Esophagus mucosa (tissue), 1 donor: Measurements from ENCODE around the gene SIL1. TPM values are rescaled to one million over a fixed set of nuclear protein-coding genes. Genes with fewer than 3 reads are reported as not detected.
"Not testable (repeated sequence)": the region's sequence is repeated elsewhere in the genome, so short reads cannot be mapped to it uniquely, and the experiment has no call there.

Experiments used
- ATAC-seq: fragments of 200-7000 bp; cut with Tn5 transposase; one replicate; pipeline ENCODE4 v1.9.1; 2020
- total RNA-seq: library from RNA; stranded (reverse); gene quantifications from one replicate; pipeline ENCODE4 v1.2.4, GENCODE V29; 2023
- donor health status: DM: yes; HTN: yes; CAD: no.

SIL1 gene
- total RNA-seq, 1 donor from 2014 or later = 29.3 TPM

DNA sequence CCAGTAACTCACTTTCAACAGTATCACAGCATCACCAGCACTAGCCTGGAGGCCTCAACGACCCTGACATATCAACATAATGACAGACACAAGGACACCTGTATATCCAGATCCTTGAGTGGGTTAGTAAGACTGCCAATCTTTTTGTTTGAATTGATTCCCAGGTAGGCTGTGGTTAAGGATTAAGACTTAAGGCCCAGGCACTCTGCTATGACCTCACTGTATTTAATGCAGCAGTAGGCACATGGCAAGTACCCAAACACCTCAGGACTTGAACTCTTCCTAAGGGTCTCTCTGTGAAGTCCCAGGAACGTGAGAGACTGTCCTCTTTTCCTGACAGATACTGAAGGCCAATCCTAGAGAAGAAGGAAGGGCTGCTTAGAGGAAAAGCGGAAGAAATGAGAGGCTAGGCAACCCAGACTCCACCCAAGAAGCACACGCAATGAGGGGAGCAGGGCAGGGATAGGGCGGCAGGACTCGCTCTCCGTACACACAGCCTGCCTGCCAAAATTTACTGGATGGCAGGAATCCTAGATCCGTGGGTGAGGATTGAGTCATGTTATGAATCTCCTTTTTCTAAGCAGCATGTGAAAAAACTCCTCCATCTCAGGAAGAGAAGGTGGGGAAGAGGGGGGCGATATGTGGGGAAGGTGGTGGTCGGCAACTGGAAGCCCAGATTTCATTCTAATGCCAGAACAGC lies 93.4 kb downstream of the SIL1 start:
- ATAC-seq = peak; percentile 93

GRCh38 chr5:139103762-139104161 lies 94.4 kb downstream of the SIL1 start:
- ATAC-seq = no peak

- ATAC-seq = peak; percentile 65
Measured at GRCh38 chr5:139100825-139101224, 97.3 kb downstream of the SIL1 start.

- ATAC-seq = no peak
Measured at GRCh38 chr5:139094154-139095131, 103.7 kb downstream of the SIL1 start.

DNA sequence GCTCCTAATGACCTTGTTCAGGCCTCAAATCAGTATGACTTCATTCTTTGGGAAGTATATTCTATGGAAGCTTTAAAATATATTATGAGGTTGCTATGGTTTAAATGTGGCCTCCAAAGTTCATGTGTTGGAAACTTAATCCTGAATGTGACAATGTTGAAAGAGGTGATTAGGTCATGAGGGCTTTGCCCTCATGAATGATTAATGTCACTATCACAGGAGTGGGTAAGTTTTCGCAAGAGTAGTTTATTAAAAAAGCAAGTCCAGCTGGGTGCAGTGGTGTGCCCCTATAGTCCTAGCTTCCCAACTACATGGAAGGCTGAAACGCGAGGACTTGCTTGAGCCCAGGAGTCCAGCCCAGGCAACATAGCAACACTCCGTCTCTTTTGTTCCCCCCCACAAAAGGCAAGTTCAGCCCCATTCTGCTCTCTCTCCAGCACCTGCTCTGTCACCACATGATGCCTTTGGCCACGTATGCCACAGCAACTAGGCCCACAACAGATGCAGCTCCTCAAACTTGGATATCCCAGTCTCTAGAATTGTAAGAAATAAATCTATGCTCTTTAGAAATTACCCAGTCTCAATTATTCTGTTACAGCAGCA lies 105.3 kb downstream of the SIL1 start:
- ATAC-seq = no peak

DNA sequence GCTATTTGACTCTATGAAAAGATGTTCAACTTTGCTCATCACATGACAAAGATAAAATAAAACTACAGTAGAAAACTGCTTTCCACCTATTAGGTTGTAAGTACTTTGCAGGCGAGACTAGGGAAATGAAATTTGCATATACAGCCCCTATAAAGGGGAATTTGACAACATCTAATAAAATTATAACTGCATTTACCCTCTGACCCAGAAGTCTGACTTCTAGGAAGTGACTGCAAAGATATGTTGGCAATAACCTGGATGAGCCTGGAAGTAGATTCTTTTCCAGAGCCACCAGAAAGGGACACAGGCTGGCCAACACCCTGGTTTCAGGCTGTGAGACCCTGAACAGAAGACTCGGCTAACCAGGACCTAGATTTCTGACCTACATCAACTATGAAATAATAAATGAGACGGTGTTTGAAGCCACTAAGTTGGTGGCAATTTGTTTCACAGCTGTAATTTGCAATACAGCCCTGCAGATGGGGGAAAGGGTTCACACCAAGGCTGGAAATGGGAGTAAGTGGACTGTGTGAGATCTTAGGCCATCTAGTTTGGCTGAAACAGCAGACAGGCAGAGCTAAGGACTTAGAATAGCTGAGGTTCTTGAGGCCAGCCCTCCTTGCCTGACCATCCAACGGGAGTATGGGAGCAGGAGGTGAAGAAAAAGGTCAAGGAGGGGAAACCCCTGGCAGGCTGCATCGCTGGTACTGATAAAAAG lies 106.6 kb downstream of the SIL1 start:
- no peak for ATAC-seq

GRCh38 chr5:139090581-139090980 lies 107.6 kb downstream of the SIL1 start:
- ATAC-seq = no peak

DNA sequence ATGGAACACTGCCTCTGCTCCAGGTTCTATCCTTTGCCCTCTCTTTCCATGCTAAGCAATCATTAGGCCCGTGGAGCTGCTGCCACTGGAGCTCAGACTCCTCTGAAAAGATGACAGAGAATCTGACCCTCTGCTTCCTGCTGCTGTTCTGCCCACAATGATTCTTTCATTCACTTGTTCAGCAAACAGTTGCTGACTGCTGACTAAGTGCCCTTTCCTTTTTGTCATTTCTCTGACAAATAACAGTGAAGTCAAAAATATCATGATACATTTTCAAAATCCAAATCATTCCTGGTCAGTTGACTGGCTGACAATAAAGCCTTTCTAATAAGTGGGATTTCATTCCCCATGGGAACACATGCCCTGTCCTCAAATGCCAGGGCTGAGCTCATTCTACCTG lies 110.1 kb downstream of the SIL1 start:
- no peak for ATAC-seq

DNA sequence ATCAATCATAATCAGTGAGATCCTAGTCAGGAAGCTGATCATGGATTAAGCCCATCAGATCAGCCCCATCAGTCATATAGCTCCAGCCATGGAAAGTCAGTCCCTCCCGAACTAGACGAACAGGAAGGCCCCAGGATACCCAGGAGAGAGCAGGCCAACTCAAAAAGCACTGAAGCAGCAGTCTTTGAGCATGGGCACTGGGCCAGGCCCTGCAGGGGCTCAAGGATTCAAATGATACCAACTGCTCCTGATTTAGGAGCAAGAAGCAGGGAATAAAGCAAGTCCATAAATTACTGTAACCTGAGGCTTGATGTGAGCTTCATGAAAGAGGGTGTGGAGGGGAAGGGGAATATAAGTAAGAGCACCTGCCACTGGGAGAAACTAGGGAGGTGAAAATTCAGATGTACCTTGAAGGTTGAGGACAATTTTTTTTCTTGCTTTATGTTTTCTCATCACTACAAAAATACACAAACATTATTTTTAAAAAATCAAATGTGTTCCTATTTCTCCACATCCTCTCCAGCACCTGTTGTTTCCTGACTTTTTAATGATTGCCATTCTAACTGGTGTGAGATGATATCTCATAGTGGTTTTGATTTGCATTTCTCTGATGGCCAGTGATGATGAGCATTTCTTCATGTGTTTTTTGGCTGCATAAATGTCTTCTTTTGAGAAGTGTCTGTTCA lies 115.2 kb downstream of the SIL1 start:
- no peak for ATAC-seq

DNA sequence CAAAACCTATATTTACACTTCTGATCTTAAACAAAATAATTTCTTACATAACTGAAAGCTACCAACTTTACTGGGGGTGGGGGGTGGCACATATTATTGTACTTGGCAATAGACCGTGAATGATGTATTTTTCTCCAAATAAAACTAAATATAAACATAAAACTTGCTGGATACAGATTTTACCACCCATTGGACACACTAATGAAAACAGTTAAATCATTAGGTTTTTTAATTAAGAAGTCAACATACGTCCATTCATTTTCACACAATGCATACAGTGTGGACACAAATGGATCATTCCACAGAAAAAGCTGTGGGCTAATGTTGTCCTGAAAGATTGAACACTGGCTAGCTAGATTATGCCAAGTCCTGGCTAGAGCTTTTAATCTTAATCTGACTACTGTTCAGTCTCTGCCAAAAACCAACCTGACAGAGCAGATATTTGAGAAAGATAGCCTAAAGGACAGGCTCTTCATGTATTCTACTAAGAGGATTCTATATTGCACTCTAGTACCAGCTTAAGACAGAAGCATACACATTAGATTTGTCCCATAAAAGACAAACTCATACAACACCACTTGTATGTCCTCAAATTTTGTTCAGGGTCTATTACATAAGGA lies 118.1 kb downstream of the SIL1 start:
- ATAC-seq = no peak

DNA sequence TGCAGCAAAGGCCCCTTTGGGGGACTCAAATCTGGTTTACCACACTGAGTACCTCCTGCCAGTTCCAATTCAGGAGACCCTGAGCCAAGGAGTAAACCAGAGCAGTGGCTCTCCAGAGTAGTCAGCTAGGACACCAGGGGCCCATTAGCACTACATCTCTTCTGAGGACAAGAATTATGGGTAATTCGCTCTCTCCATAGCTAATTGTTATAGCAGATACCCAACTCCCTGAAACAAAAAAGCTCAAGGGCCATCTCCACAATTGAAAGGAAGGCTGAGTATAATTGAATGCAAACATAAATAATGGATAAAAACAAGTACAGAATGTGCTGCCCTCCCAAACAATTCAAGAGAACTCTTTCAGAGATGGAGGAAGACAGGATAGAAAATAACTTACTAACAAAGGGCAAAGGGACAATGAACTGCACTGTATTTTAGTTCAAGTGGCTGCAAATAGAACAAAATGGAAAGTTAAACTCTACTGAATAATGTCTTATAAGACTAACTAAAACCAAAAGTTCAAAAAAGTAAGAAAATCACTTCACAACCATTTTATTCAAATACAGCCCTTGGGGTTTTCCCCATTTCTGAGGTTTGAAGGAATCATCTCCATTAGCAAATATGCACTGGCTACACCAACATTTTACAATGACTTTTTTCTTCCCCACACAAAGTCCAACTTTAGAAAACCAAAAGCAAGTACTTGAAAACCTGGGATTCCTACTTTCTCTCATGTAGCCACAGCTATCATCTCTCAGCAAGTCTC lies 118.8 kb downstream of the SIL1 start:
- no peak for ATAC-seq

- ATAC-seq = no peak
Measured at GRCh38 chr5:139078345-139078744, 119.8 kb downstream of the SIL1 start.

DNA sequence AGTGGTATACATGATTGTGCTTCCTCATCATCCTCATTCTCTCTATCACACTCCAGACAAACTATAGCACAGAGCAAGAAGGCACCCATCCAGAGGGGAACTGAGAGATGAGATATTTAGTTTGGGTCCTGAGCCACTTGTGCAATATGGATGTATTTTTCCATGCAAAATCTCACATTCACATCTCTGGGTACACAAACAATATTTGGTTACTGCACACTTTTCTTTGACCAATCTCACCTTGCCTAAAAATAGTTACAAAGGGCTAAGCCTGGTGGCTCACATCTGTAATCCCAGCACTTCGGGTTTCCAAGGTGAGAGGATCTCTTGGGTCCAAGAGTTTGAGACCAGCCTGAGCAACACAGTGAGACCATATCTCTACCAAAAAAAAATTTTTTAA lies 120.3 kb downstream of the SIL1 start:
- no peak for ATAC-seq

DNA sequence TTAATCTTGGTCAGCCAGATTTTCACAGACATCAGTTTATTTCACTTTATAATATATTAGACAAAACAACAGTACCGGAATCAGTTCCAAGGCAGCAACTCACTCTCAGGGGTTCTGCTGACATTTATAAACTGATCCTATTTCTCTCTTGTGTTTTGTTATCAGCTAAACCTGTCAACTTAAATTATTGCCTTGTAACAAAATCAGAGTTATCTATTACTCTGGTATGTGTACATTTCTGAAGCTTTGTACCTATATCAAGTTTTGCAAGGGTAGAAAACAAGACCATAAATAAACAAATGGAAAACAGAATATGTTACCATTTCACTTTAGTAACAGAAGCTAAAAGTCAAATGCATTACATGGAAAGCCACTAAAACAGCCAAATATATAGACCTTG lies 122.1 kb downstream of the SIL1 start:
- no peak for ATAC-seq

- ATAC-seq = no peak
Measured at GRCh38 chr5:139075066-139076050, 122.8 kb downstream of the SIL1 start.

DNA sequence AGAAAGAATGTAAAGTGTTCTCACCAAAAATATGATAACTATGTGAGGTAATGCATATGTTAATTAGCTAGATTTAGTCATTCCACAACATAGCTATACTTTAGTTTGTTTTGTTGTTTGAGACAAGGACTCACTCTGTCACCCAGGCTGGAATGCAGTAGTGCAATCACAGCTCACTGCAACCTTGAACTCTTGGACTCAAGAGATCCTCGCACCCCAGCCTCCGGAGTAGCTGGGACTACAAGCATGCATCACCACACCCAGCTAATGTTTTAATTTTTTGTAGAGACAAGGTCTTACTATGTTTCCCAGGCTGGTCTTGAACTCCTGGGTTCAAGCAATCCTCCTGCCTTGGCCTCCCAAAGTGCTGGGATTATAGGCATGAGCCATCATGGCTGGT lies 124.2 kb downstream of the SIL1 start:
- ATAC-seq = not testable (repeated sequence)

GRCh38 chr5:139068494-139069151 lies 129.5 kb downstream of the SIL1 start:
- no peak for ATAC-seq

DNA sequence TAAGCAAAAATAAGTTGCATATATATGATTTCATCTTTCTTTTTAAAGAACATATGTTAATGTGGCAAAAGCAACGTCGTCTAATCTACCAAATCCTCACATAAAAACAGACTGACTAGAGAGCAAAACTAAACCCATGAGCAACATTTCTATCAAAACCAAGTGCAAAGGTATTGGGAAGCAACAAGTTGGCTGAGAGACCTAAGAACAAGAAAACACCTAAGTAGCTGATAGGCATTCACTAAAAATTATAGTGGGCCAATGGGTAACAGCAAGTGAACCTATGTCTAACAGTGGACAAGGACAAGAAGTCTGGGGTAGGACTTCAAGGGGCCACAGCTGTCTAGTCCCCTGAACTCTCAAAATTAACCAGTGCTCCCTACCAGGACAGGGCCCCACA lies 130.1 kb downstream of the SIL1 start:
- ATAC-seq = no peak

- ATAC-seq = no peak
Measured at GRCh38 chr5:139065306-139065705, 132.9 kb downstream of the SIL1 start.
